CD14-positive monocyte (primary cell): ENCODE measurements around the gene DOK5. TPM values are rescaled to one million over a fixed set of nuclear protein-coding genes. Genes with fewer than 3 reads are reported as not detected.

Experiments used
- DNase-seq, 3 donors: peaks; one replicate each; pipeline ENCODE4 v3.0.0-alpha.2; 2011 to 2022
- H2AFZ ChIP-seq: 2 replicates; pipeline ENCODE4 v1.6.0; 2012; ENCODE audit warnings: mild to moderate bottlenecking, low read depth, low read length, inconsistent platforms; ENCODE audit not compliant: insufficient read depth, poor library complexity, severe bottlenecking
- H3K27ac ChIP-seq, 2 donors: 1 replicate in 1 of 2; 2 replicates in 1 of 2; pipeline ENCODE4 v1.5.1; 2012 to 2013; ENCODE audit warnings: low read length in 2 of 2, control low read depth in 1 of 2, inconsistent platforms in 1 of 2, low read depth in 1 of 2, mild to moderate bottlenecking in 1 of 2
- H3K27me3 ChIP-seq, 2 donors: one replicate each; pipeline versions ENCODE4 v1.6.0 to v1.6.1; 2011 to 2013; ENCODE audit warnings: low read length in 2 of 2; ENCODE audit not compliant: control insufficient read depth in 2 of 2, insufficient read depth in 2 of 2
- H3K36me3 ChIP-seq, 2 donors: replicated peaks in 1 of 2; 1 replicate in 1 of 2; 2 replicates in 1 of 2; pipeline versions ENCODE4 v1.5.1 to v1.6.1; 2012 to 2013; ENCODE audit warnings: low read length in 2 of 2, control low read depth in 1 of 2, inconsistent platforms in 1 of 2, mild to moderate bottlenecking in 1 of 2; ENCODE audit not compliant: insufficient read depth in 2 of 2, control insufficient read depth in 1 of 2
- H3K4me1 ChIP-seq, 2 donors: 1 replicate in 1 of 2; 2 replicates in 1 of 2; pipeline versions ENCODE4 v1.5.1 to v1.6.1; 2012 to 2013; ENCODE audit warnings: low read length in 2 of 2, control low read depth in 1 of 2, inconsistent platforms in 1 of 2, mild to moderate bottlenecking in 1 of 2, moderate library complexity in 1 of 2; ENCODE audit not compliant: insufficient read depth in 2 of 2, control insufficient read depth in 1 of 2
- H3K4me2 ChIP-seq: replicated peaks from 2 replicates; pipeline ENCODE3; 2012; ENCODE audit warnings: low read length, moderate library complexity, mild to moderate bottlenecking; ENCODE audit not compliant: poor library complexity, severe bottlenecking; ENCODE audit errors: extremely low read depth
- H3K4me3 ChIP-seq, 3 experiments: fragments of 200-600 bp in 1 of 3; sonication (generic) in 1 of 3; replicated peaks in 1 of 3; 1 replicate in 2 of 3; 2 replicates in 1 of 3; pipeline ENCODE4 v1.5.1; 2011 to 2013; ENCODE audit warnings: low read length in 3 of 3, mild to moderate bottlenecking in 3 of 3, control low read depth in 2 of 3, low read depth in 2 of 3, inconsistent platforms in 1 of 3, moderate library complexity in 1 of 3
- H3K79me2 ChIP-seq: 2 replicates; pipeline ENCODE4 v1.6.0; 2012; ENCODE audit warnings: mild to moderate bottlenecking, control low read depth, inconsistent platforms, low read length, moderate library complexity; ENCODE audit not compliant: insufficient read depth
- H3K9ac ChIP-seq: 2 replicates; pipeline ENCODE4 v1.6.0; 2017; ENCODE audit warnings: low read length, mild to moderate bottlenecking; ENCODE audit not compliant: insufficient read depth, poor library complexity, severe bottlenecking
- H3K9me3 ChIP-seq, 2 donors: replicated peaks in 1 of 2; 1 replicate in 1 of 2; 2 replicates in 1 of 2; pipeline versions ENCODE4 v1.5.1 to v1.6.1; 2012 to 2013; ENCODE audit warnings: low read length in 2 of 2, control low read depth in 1 of 2; ENCODE audit not compliant: control insufficient read depth in 1 of 2, insufficient read depth in 1 of 2
- H4K20me1 ChIP-seq: 2 replicates; pipeline ENCODE4 v1.6.0; 2012; ENCODE audit warnings: mild to moderate bottlenecking, low read length, control low read depth, moderate library complexity; ENCODE audit not compliant: insufficient read depth
- H3K27ac Mint-ChIP-seq, 7 donors: one replicate each; pipeline ENCODE4 v1.8.0; 2020; ENCODE audit warnings: mild to moderate bottlenecking in 7 of 7, mixed read lengths in 7 of 7, moderate library complexity in 6 of 7, inconsistent platforms in 2 of 7
- H3K27me3 Mint-ChIP-seq, 3 donors: one replicate each; pipeline ENCODE4 v1.8.0; 2021 to 2022; ENCODE audit warnings: low read depth in 3 of 3, mild to moderate bottlenecking in 3 of 3, mixed read lengths in 3 of 3, moderate library complexity in 3 of 3, inconsistent platforms in 1 of 3
- H3K36me3 Mint-ChIP-seq, 2 donors: one replicate each; pipeline ENCODE4 v1.8.0; 2020; ENCODE audit warnings: mixed read lengths in 2 of 2, inconsistent platforms in 1 of 2, mild to moderate bottlenecking in 1 of 2
- H3K4me1 Mint-ChIP-seq: one replicate; pipeline ENCODE4 v1.8.0; 2020; ENCODE audit warnings: mild to moderate bottlenecking, mixed read lengths
- H3K4me3 Mint-ChIP-seq, 2 donors: one replicate each; pipeline ENCODE4 v1.8.0; 2020; ENCODE audit warnings: mild to moderate bottlenecking in 2 of 2, mixed read lengths in 2 of 2, moderate library complexity in 1 of 2
- H3K9me3 Mint-ChIP-seq, 7 donors: one replicate each; pipeline ENCODE4 v1.8.0; 2020 to 2022; ENCODE audit warnings: mixed read lengths in 7 of 7, mild to moderate bottlenecking in 6 of 7, moderate library complexity in 6 of 7, inconsistent platforms in 2 of 7
- WGBS: methylation state at CpG from one replicate; pipeline ENCODE4 v1.1.5; 2013; ENCODE audit warnings: missing lambda C conversion rate; ENCODE audit not compliant: insufficient coverage; 5-methylcytosine and 5-hydroxymethylcytosine counted together
- intact Hi-C, 2 donors: fragments of 100-400 bp; cut with micrococcal nuclease; formaldehyde crosslinking; loops; one replicate each; pipeline versions ENCODE4 v1.15.0 to v1.15.1; 2023
- polyA plus RNA-seq, 3 donors: library from polyadenylated mRNA; depleted of rRNA in 1 of 3; unstranded in 2 of 3; stranded (reverse) in 1 of 3; fragments of 300-500 nt in 2 of 3; fragments of >200 nt in 1 of 3; fragmentation: Illumina TruSeq in 2 of 3; gene quantifications; 1 replicate in 2 of 3; 2 replicates in 1 of 3; pipeline ENCODE4 v1.2.3, GENCODE V29; 2012 to 2021
- TF ChIP-seq, protein P1 (sequence below): fragments of 200-600 bp; IDR thresholded peaks from one replicate; pipeline ENCODE4 v1.8.0; 2022; ENCODE audit warnings: antibody characterized with exemption, mild to moderate bottlenecking

Gene DOK5
- polyA plus RNA-seq, 3 donors, result not detected

DNA sequence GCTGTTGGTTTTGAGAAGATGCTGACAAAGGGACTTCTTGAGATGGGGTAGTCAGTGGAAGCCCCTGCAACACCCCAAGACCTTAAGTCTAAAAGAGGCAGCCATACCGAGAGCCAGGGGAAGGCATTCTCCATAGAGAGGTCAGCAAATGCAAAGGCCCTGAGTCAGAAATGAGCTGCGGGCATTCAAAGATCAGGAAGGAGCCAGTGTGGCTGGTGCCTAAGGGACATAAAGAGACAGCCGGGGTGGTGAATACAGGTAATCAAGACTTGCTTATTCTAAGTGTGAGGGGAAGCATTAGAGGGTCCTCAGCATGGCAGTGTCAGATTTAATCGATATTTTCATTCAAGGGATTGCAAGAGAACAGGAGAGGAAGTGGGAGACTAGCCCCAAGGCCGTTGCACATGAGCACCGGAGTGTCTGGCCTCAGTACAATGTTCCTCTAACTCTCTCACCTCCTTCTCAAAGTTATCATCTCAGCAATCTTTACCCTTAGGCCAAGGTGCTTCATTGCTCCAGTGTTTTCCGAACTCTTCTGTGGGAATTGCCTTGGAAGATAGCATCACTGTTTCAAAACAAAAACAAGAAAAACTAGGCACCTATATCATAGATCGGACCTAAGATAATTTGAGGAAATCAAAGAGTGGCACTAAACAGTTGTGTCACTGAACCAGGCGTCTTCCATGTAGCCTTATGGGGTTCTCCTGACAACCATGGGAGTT lies 173.2 kb downstream of the DOK5 start:
- no peak overlapping the region for H3K4me2 ChIP-seq
- H4K20me1 ChIP-seq, result no peaks in the 10 kb centered on the region
- H3K4me3 ChIP-seq, result no peak overlapping the region
- H3K27me3 Mint-ChIP-seq, result peaks cover 3 to 13% (median 5%) of the 10 kb centered on the region in 3 donors
- H3K9me3 Mint-ChIP-seq, result no peaks in the 10 kb centered on the region
- TF ChIP-seq, protein P1, sequence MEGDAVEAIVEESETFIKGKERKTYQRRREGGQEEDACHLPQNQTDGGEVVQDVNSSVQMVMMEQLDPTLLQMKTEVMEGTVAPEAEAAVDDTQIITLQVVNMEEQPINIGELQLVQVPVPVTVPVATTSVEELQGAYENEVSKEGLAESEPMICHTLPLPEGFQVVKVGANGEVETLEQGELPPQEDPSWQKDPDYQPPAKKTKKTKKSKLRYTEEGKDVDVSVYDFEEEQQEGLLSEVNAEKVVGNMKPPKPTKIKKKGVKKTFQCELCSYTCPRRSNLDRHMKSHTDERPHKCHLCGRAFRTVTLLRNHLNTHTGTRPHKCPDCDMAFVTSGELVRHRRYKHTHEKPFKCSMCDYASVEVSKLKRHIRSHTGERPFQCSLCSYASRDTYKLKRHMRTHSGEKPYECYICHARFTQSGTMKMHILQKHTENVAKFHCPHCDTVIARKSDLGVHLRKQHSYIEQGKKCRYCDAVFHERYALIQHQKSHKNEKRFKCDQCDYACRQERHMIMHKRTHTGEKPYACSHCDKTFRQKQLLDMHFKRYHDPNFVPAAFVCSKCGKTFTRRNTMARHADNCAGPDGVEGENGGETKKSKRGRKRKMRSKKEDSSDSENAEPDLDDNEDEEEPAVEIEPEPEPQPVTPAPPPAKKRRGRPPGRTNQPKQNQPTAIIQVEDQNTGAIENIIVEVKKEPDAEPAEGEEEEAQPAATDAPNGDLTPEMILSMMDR, result no peak
- intact Hi-C loops, result loop anchor here (5.0 to 10.0 kb wide), 2 partner anchors 424 to 551 kb away; no protein-coding TSS in a partner anchor
- no peak overlapping the region for H2AFZ ChIP-seq
- no peaks in the 10 kb centered on the region for H3K9me3 ChIP-seq
- DNase-seq, result no peak
- H3K36me3 ChIP-seq, result no peaks in the 10 kb centered on the region
- no peaks in the 10 kb centered on the region for H3K36me3 Mint-ChIP-seq
- WGBS, result 72% methylated on average over 2 of the region's 9 CpGs
- no peaks in the 10 kb centered on the region for H3K4me1 Mint-ChIP-seq
- H3K27me3 ChIP-seq, result no peaks in the 10 kb centered on the region
- H3K79me2 ChIP-seq, result no peaks in the 10 kb centered on the region
- H3K9ac ChIP-seq, result no peak overlapping the region
- no peak overlapping the region for H3K27ac ChIP-seq
- H3K4me3 Mint-ChIP-seq, result no peak overlapping the region
- H3K27ac Mint-ChIP-seq, result no peak overlapping the region
- no peaks in the 10 kb centered on the region for H3K4me1 ChIP-seq

DNA sequence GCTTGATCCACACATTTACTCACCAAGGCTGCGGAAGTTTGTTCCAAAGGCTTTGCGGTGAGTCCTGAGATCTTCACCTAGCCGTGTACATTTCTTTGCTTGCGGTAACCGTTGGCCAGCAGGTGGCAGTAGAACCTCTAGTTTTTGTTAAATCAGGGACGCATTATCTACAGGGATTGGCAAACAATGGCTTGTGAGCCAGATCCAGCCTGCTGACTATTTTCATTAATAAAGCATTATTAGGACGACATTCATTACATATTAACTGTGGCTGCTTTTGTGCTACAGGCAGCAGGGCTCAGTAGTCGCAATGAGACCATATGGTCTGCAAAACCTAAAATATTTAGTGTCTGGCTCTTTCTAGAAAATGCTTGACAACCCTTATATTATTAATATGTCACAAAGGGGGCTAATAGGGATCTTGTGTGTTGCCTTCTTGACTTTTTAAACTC lies 174.1 kb downstream of the DOK5 start:
- 14% methylated on average over 4 of the region's 8 CpGs for WGBS
- Histone ChIP-seq H3K4me1 (no peaks in the 10 kb centered on the region), H4K20me1 (no peaks in the 10 kb centered on the region), H3K4me3 (no peak overlapping the region), H3K4me2 (no peak overlapping the region), H3K27me3 (no peaks in the 10 kb centered on the region), H3K79me2 (no peaks in the 10 kb centered on the region), H3K9me3 (no peaks in the 10 kb centered on the region), H2AFZ (no peak overlapping the region), H3K36me3 (no peaks in the 10 kb centered on the region), H3K27ac (no peak overlapping the region), H3K9ac (no peak overlapping the region)
- Mint-ChIP-seq H3K27ac (no peak overlapping the region), H3K9me3 (no peaks in the 10 kb centered on the region), H3K36me3 (no peaks in the 10 kb centered on the region), H3K27me3 (peaks cover 3 to 13% (median 5%) of the 10 kb centered on the region in 3 donors), H3K4me1 (no peaks in the 10 kb centered on the region), H3K4me3 (no peak overlapping the region)
- TF ChIP-seq, protein P1, result peak; percentile 85
- intact Hi-C loops, result loop anchor here (5.0 to 10.0 kb wide), 2 partner anchors 425 to 552 kb away; no protein-coding TSS in a partner anchor
- peak; percentile 16 to 39 (median 23) for DNase-seq
